SU-DHL-6 (cell line): ENCODE data around the gene MLXIPL.

ENCODE experiments used
- H2AFZ ChIP-seq: fragments of 200-600 bp; sonication (generic); 2 replicates; pipeline ENCODE4 v1.6.1; 2014; ENCODE audit warnings: low read depth, mild to moderate bottlenecking, moderate library complexity, mixed read lengths, antibody characterized with exemption, low read length; ENCODE audit not compliant: severe bottlenecking
- H3F3A ChIP-seq: fragments of 200-600 bp; shearing (Covaris generic); 2 replicates; pipeline ENCODE4 v1.6.0; 2016; ENCODE audit warnings: antibody characterized with exemption, mild to moderate bottlenecking; ENCODE audit not compliant: insufficient read depth
- H3K27ac ChIP-seq: fragments of 200-600 bp; sonication (generic); 2 replicates; pipeline ENCODE4 v1.5.1; 2016; ENCODE audit warnings: low read depth, mild to moderate bottlenecking, low read length, moderate library complexity, mixed read lengths
- H3K27me3 ChIP-seq: fragments of 200-600 bp; sonication (generic), shearing (Covaris generic); 2 replicates; pipeline ENCODE4 v1.6.0; 2014; ENCODE audit warnings: mild to moderate bottlenecking, low read length
- H3K36me3 ChIP-seq: fragments of 200-600 bp; sonication (generic); 2 replicates; pipeline ENCODE4 v1.6.1; 2014; ENCODE audit warnings: mild to moderate bottlenecking, low read length, mixed read lengths
- H3K4me2 ChIP-seq: fragments of 300-600, 200-600 bp; shearing (Covaris generic), sonication (generic); 2 replicates; pipeline ENCODE4 v1.6.0; 2014; ENCODE audit warnings: low read length, low read depth, mild to moderate bottlenecking; ENCODE audit not compliant: poor library complexity, severe bottlenecking
- H3K4me3 ChIP-seq: fragments of 200-600 bp; sonication (generic); 2 replicates; pipeline ENCODE4 v1.5.1; 2014; ENCODE audit warnings: antibody characterized with exemption, low read length, mild to moderate bottlenecking, mixed read lengths; ENCODE audit not compliant: insufficient read depth, poor library complexity, severe bottlenecking
- H3K79me2 ChIP-seq: fragments of 200-600 bp; sonication (generic); 2 replicates; pipeline ENCODE4 v1.6.1; 2014; ENCODE audit warnings: mild to moderate bottlenecking, low read length, moderate library complexity; ENCODE audit not compliant: insufficient read depth
- H3K9ac ChIP-seq: fragments of 200-600 bp; sonication (generic); 2 replicates; pipeline ENCODE4 v1.7.0; 2014; ENCODE audit warnings: mild to moderate bottlenecking, low read length
- H3K9me2 ChIP-seq: fragments of 200-600 bp; sonication (generic); replicated peaks from 2 replicates; pipeline ENCODE4 v1.6.1; 2014; ENCODE audit warnings: low read length; ENCODE audit not compliant: insufficient read depth
- H3K9me3 ChIP-seq: fragments of 200-600 bp; sonication (generic); 2 replicates; pipeline ENCODE4 v1.6.1; 2014; ENCODE audit warnings: low read length, mixed read lengths; ENCODE audit not compliant: insufficient read depth
- H4K20me1 ChIP-seq: fragments of 200-600 bp; sonication (generic); 2 replicates; pipeline ENCODE4 v1.6.1; 2014; ENCODE audit warnings: low read depth, mild to moderate bottlenecking, antibody characterized with exemption, low read length, moderate library complexity, mixed read lengths
- EZH2phosphoT487 ChIP-seq: fragments of 200-600 bp; sonication (generic), shearing (Covaris generic); conservative IDR thresholded peaks from 2 replicates; pipeline ENCODE4 v1.6.1; 2018; ENCODE audit warnings: mild to moderate bottlenecking, antibody characterized with exemption, low read length, moderate library complexity, mixed read lengths
- TF ChIP-seq, protein P1 (sequence below): fragments of 200-600 bp; sonication (generic); IDR thresholded peaks from one replicate; pipeline ENCODE4 v1.5.1; 2017; ENCODE audit warnings: antibody characterized with exemption, mild to moderate bottlenecking, low read length, moderate library complexity; ENCODE audit not compliant: insufficient read depth, poor library complexity, severe bottlenecking

Gene MLXIPL

GRCh38 chr7:73597978-73598782, 26.1 kb downstream of the MLXIPL start:
- no peaks in the 10 kb centered on the region for H3K9me2 ChIP-seq
- no peak overlapping the region for H3K4me3 ChIP-seq

GRCh38 chr7:73596191-73597065, 27.9 kb downstream of the MLXIPL start:
- H3K9me2 ChIP-seq, result no peaks in the 10 kb centered on the region
- TF ChIP-seq EZH2phosphoT487, result no peak
- TF ChIP-seq, protein P1, sequence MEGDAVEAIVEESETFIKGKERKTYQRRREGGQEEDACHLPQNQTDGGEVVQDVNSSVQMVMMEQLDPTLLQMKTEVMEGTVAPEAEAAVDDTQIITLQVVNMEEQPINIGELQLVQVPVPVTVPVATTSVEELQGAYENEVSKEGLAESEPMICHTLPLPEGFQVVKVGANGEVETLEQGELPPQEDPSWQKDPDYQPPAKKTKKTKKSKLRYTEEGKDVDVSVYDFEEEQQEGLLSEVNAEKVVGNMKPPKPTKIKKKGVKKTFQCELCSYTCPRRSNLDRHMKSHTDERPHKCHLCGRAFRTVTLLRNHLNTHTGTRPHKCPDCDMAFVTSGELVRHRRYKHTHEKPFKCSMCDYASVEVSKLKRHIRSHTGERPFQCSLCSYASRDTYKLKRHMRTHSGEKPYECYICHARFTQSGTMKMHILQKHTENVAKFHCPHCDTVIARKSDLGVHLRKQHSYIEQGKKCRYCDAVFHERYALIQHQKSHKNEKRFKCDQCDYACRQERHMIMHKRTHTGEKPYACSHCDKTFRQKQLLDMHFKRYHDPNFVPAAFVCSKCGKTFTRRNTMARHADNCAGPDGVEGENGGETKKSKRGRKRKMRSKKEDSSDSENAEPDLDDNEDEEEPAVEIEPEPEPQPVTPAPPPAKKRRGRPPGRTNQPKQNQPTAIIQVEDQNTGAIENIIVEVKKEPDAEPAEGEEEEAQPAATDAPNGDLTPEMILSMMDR, result no peak

More at GRCh38 chr7:73597978-73598782, 26.1 kb downstream of the MLXIPL start:
- no peaks in the 10 kb centered on the region for H3K9me3 ChIP-seq
- H3K36me3 ChIP-seq, result no peaks in the 10 kb centered on the region
- H3K4me2 ChIP-seq, result no peak overlapping the region
- TF ChIP-seq, protein P1, result no peak
- TF ChIP-seq EZH2phosphoT487, result no peak
- H3K27me3 ChIP-seq, result no peaks in the 10 kb centered on the region
- no peak overlapping the region for H2AFZ ChIP-seq
- no peak overlapping the region for H3K9ac ChIP-seq
- H3F3A ChIP-seq, result no peaks in the 10 kb centered on the region
- no peaks in the 10 kb centered on the region for H3K79me2 ChIP-seq
- H4K20me1 ChIP-seq, result no peaks in the 10 kb centered on the region
- no peak overlapping the region for H3K27ac ChIP-seq

DNA sequence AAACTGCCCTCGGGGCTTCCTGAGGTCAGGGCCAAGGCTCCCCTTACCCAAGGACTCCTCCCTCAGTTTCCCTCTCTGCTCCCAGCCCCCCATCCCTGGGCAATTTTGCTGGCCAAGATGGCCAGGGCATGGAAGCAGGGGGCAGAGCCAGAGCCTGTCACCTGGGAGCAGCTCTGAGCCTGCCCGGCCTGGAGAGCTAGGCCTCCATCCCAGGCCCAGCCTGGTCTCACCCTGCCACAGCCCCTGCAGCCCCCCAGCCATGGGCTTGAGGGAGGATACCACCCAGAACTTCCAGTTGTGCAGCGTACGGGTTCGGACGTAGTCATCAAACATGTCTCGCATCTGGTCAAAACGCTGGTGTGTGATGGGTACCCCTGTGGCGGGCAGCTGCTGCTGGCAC, 29.0 kb downstream of the MLXIPL start:
- H3K79me2 ChIP-seq, result no peaks in the 10 kb centered on the region
- no peaks in the 10 kb centered on the region for H3K9me2 ChIP-seq
- TF ChIP-seq EZH2phosphoT487, result no peak
- TF ChIP-seq, protein P1, result no peak
- H4K20me1 ChIP-seq, result no peaks in the 10 kb centered on the region
- H3K27ac ChIP-seq, result no peak overlapping the region
- peaks cover 2% of the 10 kb centered on the region; the same call in 1 of the 2 replicates for H3F3A ChIP-seq
- H3K36me3 ChIP-seq, result no peaks in the 10 kb centered on the region
- no peak overlapping the region for H3K4me3 ChIP-seq
- H3K9ac ChIP-seq, result no peak overlapping the region
- no peak overlapping the region for H2AFZ ChIP-seq
- no peaks in the 10 kb centered on the region for H3K27me3 ChIP-seq
- no peaks in the 10 kb centered on the region for H3K9me3 ChIP-seq
- no peak overlapping the region for H3K4me2 ChIP-seq

More at GRCh38 chr7:73596191-73597065, 27.9 kb downstream of the MLXIPL start:
- H3K79me2 ChIP-seq, result no peaks in the 10 kb centered on the region
- no peaks in the 10 kb centered on the region for H3K27me3 ChIP-seq
- H3K9me3 ChIP-seq, result no peaks in the 10 kb centered on the region
- H3K27ac ChIP-seq, result no peak overlapping the region
- H4K20me1 ChIP-seq, result no peaks in the 10 kb centered on the region
- H3K9ac ChIP-seq, result no peak overlapping the region
- no peak overlapping the region for H2AFZ ChIP-seq
- no peaks in the 10 kb centered on the region for H3F3A ChIP-seq
- H3K4me3 ChIP-seq, result no peak overlapping the region
- no peak overlapping the region for H3K4me2 ChIP-seq
- H3K36me3 ChIP-seq, result no peaks in the 10 kb centered on the region
